Measurements from ENCODE around the gene TEX11.

- TF ChIP-seq CTCF (IDR thresholded peaks at IDR 0.05) (no peak), POLR2A (IDR thresholded peaks at IDR 0.05) (no peak)
These were observed 400.1 kb downstream of the TEX11 start for GRCh38 chrX:70508296-70508911.
